HepG2 (cell line): Measurements from ENCODE around the gene MIA2. TPM values are rescaled to one million over a fixed set of nuclear protein-coding genes. Genes with fewer than 3 reads are reported as not detected.
A peak's percentile ranks its signal among the peaks of the same experiment; 100 is the strongest.

Experiments used
- BATF2 ChIP-seq: sonication (generic); formaldehyde crosslinking; IDR thresholded peaks from 2 replicates; pipeline ENCODE4 v1.8.0; 2022; ENCODE audit warnings: mild to moderate bottlenecking, missing genetic modification reagents, moderate library complexity
- ERF ChIP-seq: IDR thresholded peaks from 2 replicates; pipeline ENCODE4 v1.6.1; 2018; ENCODE audit warnings: missing biosample characterization, missing genetic modification reagents
- HDAC1 ChIP-seq: sonication (generic); formaldehyde crosslinking; IDR thresholded peaks from 2 replicates; pipeline ENCODE4 v1.5.1; 2020; ENCODE audit warnings: mild to moderate bottlenecking, missing genetic modification reagents
- HNRNPUL1 ChIP-seq: fragments of 200-400 bp; formaldehyde crosslinking; IDR thresholded peaks from 2 replicates; pipeline ENCODE4 v1.6.1; 2017; ENCODE audit warnings: low read depth, mild to moderate bottlenecking, low read length, moderate library complexity
- KDM4B ChIP-seq: sonication (generic); formaldehyde crosslinking; IDR thresholded peaks from 2 replicates; pipeline ENCODE4 v1.4.0; 2020; ENCODE audit warnings: missing genetic modification reagents
- KLF9 ChIP-seq: IDR thresholded peaks from 2 replicates; pipeline ENCODE4 v1.6.1; 2016; ENCODE audit warnings: low read depth
- KMT2A ChIP-seq: sonication (generic); formaldehyde crosslinking; IDR thresholded peaks from 2 replicates; pipeline ENCODE4 v1.4.0; 2020; ENCODE audit warnings: missing genetic modification reagents
- NFE2 ChIP-seq: sonication (generic); formaldehyde crosslinking; IDR thresholded peaks from 2 replicates; pipeline ENCODE4 v1.4.0; 2020; ENCODE audit warnings: missing genetic modification reagents
- SIX4 ChIP-seq: sonication (generic); formaldehyde crosslinking; IDR thresholded peaks from 2 replicates; pipeline ENCODE4 v1.4.0; 2020; ENCODE audit warnings: missing genetic modification reagents
- THAP11 ChIP-seq: IDR thresholded peaks from 2 replicates; pipeline ENCODE4 v1.6.1; 2016; ENCODE audit warnings: missing biosample characterization, missing genetic modification reagents
- ZBTB2 ChIP-seq: sonication (generic); formaldehyde crosslinking; IDR thresholded peaks from 2 replicates; pipeline ENCODE4 v1.8.0; 2022; ENCODE audit warnings: low read depth, missing genetic modification reagents
- ZFP90 ChIP-seq: sonication (generic); formaldehyde crosslinking; IDR thresholded peaks from 2 replicates; pipeline ENCODE4 v1.8.0; 2022; ENCODE audit warnings: missing genetic modification reagents, mild to moderate bottlenecking, inconsistent platforms, borderline replicate concordance
- ZKSCAN1 ChIP-seq: fragments of 150-350 bp; IDR thresholded peaks from 2 replicates; pipeline ENCODE4 v1.6.1; 2014; ENCODE audit warnings: low read length
- ZNF138 ChIP-seq: sonication (generic); formaldehyde crosslinking; IDR thresholded peaks from 2 replicates; pipeline ENCODE4 v1.5.0; 2020; ENCODE audit warnings: mild to moderate bottlenecking, low read depth, missing genetic modification reagents
- ZNF143 ChIP-seq: sonication (generic); formaldehyde crosslinking; IDR thresholded peaks from 2 replicates; pipeline ENCODE4 v1.4.0; 2020; ENCODE audit warnings: missing genetic modification reagents
- ZNF33B ChIP-seq: sonication (generic); formaldehyde crosslinking; IDR thresholded peaks from 2 replicates; pipeline ENCODE4 v1.5.1; 2020; ENCODE audit warnings: mild to moderate bottlenecking, missing genetic modification reagents
- ZNF431 ChIP-seq: sonication (generic); formaldehyde crosslinking; IDR thresholded peaks from 2 replicates; pipeline ENCODE4 v1.9.0; 2022; ENCODE audit warnings: missing genetic modification reagents, low read depth, mild to moderate bottlenecking, borderline replicate concordance
- ZNF543 ChIP-seq: sonication (generic); formaldehyde crosslinking; IDR thresholded peaks from 2 replicates; pipeline ENCODE4 v1.4.0; 2020; ENCODE audit warnings: mild to moderate bottlenecking, missing genetic modification reagents
- ZNF558 ChIP-seq: sonication (generic); formaldehyde crosslinking; IDR thresholded peaks from 2 replicates; pipeline ENCODE4 v1.9.0; 2022; ENCODE audit warnings: mild to moderate bottlenecking, missing genetic modification reagents, borderline replicate concordance
- ZNF597 ChIP-seq: sonication (generic); formaldehyde crosslinking; IDR thresholded peaks from 2 replicates; pipeline ENCODE4 v1.5.0; 2020; ENCODE audit warnings: missing genetic modification reagents
- ZNF792 ChIP-seq: IDR thresholded peaks from 2 replicates; pipeline ENCODE4 v1.6.1; 2016
- ZNF891 ChIP-seq: sonication (generic); formaldehyde crosslinking; IDR thresholded peaks from 2 replicates; pipeline ENCODE4 v1.5.0; 2020; ENCODE audit warnings: mild to moderate bottlenecking, missing genetic modification reagents
- polyA plus RNA-seq, 8 experiments: library from polyadenylated mRNA; depleted of rRNA in 3 of 8; stranded (reverse) in 7 of 8; unstranded in 1 of 8; fragments of >200 nt; fragmentation: Illumina TruSeq in 4 of 8; extraction: Trizol in 4 of 8; gene quantifications; 2 replicates each; pipeline versions ENCODE4 v1.2.1 to v1.2.3, GENCODE V29; 2011 to 2016; ENCODE audit warnings: low read depth in 4 of 8, missing spikeins in 1 of 8, mixed read lengths in 1 of 8; ENCODE audit not compliant: insufficient read depth in 1 of 8
- total RNA-seq, 5 experiments: library from RNA; depleted of rRNA; stranded (reverse); fragments of >200 nt; fragmentation: Illumina TruSeq; extraction: Trizol; gene quantifications; 2 replicates each; pipeline ENCODE4 v1.2.3, GENCODE V29; 2016; ENCODE audit warnings: low read depth in 1 of 5
- TF ChIP-seq, protein P1 (sequence below): sonication (generic); formaldehyde crosslinking; IDR thresholded peaks from 2 replicates; pipeline ENCODE4 v1.4.0; 2020; ENCODE audit warnings: missing genetic modification reagents, mild to moderate bottlenecking, borderline replicate concordance
- TF ChIP-seq, protein P2 (sequence below): IDR thresholded peaks from 2 replicates; pipeline ENCODE4 v1.6.1; 2016
- TF ChIP-seq, protein P3 (sequence below): sonication (generic); formaldehyde crosslinking; IDR thresholded peaks from 2 replicates; pipeline ENCODE4 v1.4.0; 2020; ENCODE audit warnings: missing genetic modification reagents

The MIA2 gene
- total and polyA plus RNA-seq, 2 of the 13 experiments (the other 11 are each of a cell fraction or from before 2014, with no cell fraction given), result 134 to 158 TPM

DNA sequence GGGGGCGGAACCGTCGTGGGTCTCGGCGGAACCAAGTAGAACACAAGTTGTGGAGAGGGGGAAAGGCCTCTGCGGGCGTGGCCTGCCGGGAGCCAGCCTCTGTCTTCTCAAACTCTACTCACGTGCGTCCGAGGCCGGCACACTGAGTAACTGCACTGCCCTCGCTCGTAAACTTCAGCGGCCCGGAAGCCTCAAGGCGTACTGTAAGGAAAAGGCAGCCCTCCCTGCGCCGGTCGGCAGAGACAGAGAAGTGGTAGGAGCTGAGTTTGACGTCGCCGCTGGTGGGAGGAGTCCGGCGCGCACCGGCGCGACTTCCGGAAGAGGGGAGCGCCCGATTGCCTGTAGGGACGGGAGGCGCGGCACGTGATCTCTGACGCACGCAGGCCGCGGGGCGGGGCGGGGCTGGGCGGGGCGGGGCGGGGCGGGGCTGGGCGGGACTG is 198.5 kb downstream of the MIA2 start, which contains the start of gene FBXO33 (continued):
- TF ChIP-seq BATF2 (CRISPR knock-in tag) (no peak), THAP11 (peak; percentile 84), ZNF143 (peak; percentile 45; the same call in 1 of the 2 replicates), ZNF597 (no peak; the same call in 1 of the 2 replicates), ZBTB2 (CRISPR knock-in tag) (no peak; the same call in none of the 2 replicates), SIX4 (CRISPR knock-in tag) (peak; percentile 54; the same call in 1 of the 2 replicates), ZNF138 (0 out of 2 replicates have a peak, but pooled peaks have one; percentile 13), ZNF543 (no peak), HDAC1 (no peak), ERF (CRISPR knock-in tag) (peak; percentile 63; the same call in 1 of the 2 replicates), ZFP90 (CRISPR knock-in tag) (peak; percentile 12; the same call in 1 of the 2 replicates), NFE2 (no peak), ZNF558 (0 out of 2 replicates have a peak, but pooled peaks have one; percentile 80), KMT2A (CRISPR knock-in tag) (no peak; the same call in 1 of the 2 replicates), ZNF792 (CRISPR knock-in tag) (0 out of 2 replicates have a peak, but pooled peaks have one; percentile 16), ZNF33B (CRISPR knock-in tag) (peak; percentile 97), KLF9 (CRISPR knock-in tag) (0 out of 2 replicates have a peak, but pooled peaks have one; percentile 28), ZKSCAN1 (no peak), ZNF431 (CRISPR knock-in tag) (peak; percentile 84), HNRNPUL1 (no peak), ZNF891 (CRISPR knock-in tag) (peak; percentile 89; the same call in 1 of the 2 replicates), KDM4B (CRISPR knock-in tag) (peak; percentile 83; the same call in 1 of the 2 replicates)
- TF ChIP-seq, protein P1, sequence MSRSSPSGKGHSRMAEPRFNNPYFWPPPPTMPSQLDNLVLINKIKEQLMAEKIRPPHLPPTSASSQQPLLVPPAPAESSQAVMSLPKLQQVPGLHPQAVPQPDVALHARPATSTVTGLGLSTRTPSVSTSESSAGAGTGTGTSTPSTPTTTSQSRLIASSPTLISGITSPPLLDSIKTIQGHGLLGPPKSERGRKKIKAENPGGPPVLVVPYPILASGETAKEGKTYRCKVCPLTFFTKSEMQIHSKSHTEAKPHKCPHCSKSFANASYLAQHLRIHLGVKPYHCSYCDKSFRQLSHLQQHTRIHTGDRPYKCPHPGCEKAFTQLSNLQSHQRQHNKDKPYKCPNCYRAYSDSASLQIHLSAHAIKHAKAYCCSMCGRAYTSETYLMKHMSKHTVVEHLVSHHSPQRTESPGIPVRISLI (CRISPR knock-in tag), result no peak
- TF ChIP-seq, protein P2, sequence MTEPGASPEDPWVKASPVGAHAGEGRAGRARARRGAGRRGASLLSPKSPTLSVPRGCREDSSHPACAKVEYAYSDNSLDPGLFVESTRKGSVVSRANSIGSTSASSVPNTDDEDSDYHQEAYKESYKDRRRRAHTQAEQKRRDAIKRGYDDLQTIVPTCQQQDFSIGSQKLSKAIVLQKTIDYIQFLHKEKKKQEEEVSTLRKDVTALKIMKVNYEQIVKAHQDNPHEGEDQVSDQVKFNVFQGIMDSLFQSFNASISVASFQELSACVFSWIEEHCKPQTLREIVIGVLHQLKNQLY (CRISPR knock-in tag), result peak; percentile 76; the same call in 1 of the 2 replicates
- TF ChIP-seq, protein P3, sequence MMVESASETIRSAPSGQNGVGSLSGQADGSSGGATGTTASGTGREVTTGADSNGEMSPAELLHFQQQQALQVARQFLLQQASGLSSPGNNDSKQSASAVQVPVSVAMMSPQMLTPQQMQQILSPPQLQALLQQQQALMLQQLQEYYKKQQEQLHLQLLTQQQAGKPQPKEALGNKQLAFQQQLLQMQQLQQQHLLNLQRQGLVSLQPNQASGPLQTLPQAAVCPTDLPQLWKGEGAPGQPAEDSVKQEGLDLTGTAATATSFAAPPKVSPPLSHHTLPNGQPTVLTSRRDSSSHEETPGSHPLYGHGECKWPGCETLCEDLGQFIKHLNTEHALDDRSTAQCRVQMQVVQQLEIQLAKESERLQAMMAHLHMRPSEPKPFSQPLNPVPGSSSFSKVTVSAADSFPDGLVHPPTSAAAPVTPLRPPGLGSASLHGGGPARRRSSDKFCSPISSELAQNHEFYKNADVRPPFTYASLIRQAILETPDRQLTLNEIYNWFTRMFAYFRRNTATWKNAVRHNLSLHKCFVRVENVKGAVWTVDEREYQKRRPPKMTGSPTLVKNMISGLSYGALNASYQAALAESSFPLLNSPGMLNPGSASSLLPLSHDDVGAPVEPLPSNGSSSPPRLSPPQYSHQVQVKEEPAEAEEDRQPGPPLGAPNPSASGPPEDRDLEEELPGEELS, result peak; percentile 71
